ENCODE results near the gene AARS1. TPM values are rescaled to one million over a fixed set of nuclear protein-coding genes. Genes with fewer than 3 reads are reported as not detected.

The AARS1 gene
- polyA plus RNA-seq, 4 donors, result 21.7 to 56.8 (median 45.4) TPM

Other genes starting within 250 kb of the AARS1 start
- gene PDPR, start 175.2 kb downstream of the AARS1 start, polyA plus RNA-seq, result 10 to 100 TPM in 1 of 4 donors, 1 to 10 TPM in 3; 4.3 to 26.6 (median 6.8) TPM
- 1 to 10 TPM in 1 of 4 donors, under 1 TPM in 2, not detected in 1; 0.18 to 3.1 (median 0.43) TPM for gene CLEC18C, start 115.7 kb downstream of the AARS1 start, polyA plus RNA-seq
- 10 to 100 TPM in 3 of 4 donors, 1 to 10 TPM in 1; 6.3 to 12.9 (median 11.3) TPM for gene EXOSC6, start 37.6 kb downstream of the AARS1 start, polyA plus RNA-seq
- gene DDX19B, start 9.7 kb upstream of the AARS1 start, polyA plus RNA-seq, result 10 to 100 TPM; 21.3 to 28.9 (median 27.7) TPM
- 10 to 100 TPM; 11.0 to 27.8 (median 18.4) TPM for gene DDX19A, start 57.4 kb upstream of the AARS1 start, polyA plus RNA-seq
- 10 to 100 TPM in 1 of 4 donors, 1 to 10 TPM in 3; 5.6 to 16.3 (median 8.4) TPM for gene ST3GAL2, start 149.6 kb upstream of the AARS1 start, polyA plus RNA-seq
- 10 to 100 TPM; 19.6 to 43.5 (median 24.4) TPM for gene FCSK, start 165.1 kb upstream of the AARS1 start, polyA plus RNA-seq
- 10 to 100 TPM; 48.1 to 93.5 (median 54.3) TPM for gene COG4, start 234.0 kb upstream of the AARS1 start, polyA plus RNA-seq
- gene SF3B3, start 234.3 kb upstream of the AARS1 start, polyA plus RNA-seq, result 100 to 1,000 TPM in 1 of 4 donors, 10 to 100 TPM in 3; 33.3 to 203 (median 69.3) TPM